ENCODE data around the gene KDM4C.

KDM4C gene

DNA sequence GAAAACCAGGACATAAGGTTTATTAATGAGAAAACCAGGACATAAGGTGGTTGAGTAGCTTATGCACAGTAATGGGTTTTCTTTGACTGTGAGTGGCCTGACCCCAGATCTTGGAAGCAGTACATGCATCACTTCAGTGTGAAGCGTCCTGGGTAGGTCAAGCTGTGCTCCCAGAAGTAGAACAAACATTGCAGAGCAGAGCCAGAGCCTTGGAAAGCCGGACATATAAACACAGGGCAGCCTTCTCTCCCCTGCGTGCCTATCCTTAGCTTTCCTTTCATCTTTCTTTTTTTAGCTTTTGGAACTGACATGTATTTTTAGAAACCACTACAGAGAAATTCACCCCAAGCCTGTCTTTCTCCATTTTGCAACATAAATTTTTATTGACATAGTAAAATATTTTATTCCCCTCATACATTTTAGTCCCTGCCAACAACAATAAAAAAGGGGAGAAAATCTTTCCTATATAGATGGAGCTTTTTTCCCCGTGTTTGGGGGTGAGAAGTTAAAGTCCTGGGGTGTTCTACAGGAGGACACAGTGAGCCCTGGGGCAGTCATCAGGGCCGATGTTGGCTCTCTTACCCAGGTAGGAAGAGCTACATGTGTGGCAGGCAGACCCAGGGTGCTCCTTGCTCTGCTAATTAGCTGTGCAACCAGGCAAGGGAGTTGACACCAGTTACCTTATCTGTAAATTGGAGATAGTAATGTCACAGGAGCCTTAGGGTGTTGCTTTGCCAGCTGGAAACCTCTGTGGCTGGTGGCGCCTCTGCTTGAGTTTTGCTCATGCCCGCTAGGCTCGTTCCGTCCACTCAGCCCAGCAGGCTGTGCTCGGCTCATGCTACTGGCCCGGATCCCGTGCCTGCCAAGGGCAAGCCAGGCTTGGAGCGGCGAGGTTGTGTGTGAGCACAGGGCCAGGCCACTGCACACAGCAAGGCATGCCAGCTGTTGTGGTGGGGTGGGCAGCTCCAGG is 389.6 kb downstream of the KDM4C start:
- FAIRE-seq (no peak), DNase-seq (ENCODE audit: extremely low spot score, insufficient read length, low read depth) (no peak)

DNA sequence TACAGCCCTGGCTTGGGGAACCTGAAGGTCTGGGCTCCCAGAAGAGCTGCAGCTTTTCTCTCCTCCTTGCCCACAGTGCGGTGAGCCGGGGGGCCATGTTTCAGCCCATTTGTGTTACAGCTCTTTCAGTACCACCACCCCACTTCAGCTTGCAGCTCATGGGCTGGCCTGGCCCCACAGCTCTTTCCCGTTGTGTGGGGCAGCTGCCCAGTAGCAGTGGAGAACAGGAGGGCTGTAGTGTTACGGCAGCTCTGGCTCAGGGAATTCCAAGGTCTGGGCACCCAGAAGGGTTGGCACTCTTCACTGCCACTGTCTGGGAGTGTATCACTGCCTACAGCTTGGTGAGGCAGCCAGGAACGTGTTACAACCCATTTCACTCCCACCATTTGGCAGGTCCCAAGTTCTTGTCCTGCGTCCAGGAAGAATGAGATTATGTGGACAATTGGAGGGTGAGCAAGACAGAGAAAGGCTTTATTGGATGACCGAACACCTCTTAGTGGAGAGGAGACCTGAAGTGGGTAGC is 390.5 kb downstream of the KDM4C start:
- no peak for FAIRE-seq
- no peak for DNase-seq (ENCODE audit: extremely low spot score, insufficient read length, low read depth)

DNA sequence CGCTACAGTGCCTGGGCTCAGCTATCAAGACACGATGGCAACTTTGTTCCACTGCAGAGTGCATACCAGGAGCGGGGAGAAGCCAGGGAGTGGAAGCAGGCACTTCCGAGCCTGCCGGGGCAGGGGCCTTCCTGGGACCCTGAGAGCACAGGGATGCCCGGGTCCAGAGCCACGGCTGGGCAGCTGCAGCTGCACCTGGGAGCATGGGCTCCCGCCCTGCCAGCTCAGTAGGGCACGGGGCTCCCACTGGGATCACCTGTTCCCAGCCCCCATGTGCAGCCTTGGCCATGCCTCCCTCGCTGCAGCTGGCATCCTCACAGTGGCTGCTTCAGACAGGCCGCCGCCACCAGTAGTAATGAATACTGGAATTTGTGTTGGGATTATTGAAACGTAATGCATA is 391.5 kb downstream of the KDM4C start:
- no peak for DNase-seq (ENCODE audit: extremely low spot score, insufficient read length, low read depth)
- FAIRE-seq: no peak

DNA sequence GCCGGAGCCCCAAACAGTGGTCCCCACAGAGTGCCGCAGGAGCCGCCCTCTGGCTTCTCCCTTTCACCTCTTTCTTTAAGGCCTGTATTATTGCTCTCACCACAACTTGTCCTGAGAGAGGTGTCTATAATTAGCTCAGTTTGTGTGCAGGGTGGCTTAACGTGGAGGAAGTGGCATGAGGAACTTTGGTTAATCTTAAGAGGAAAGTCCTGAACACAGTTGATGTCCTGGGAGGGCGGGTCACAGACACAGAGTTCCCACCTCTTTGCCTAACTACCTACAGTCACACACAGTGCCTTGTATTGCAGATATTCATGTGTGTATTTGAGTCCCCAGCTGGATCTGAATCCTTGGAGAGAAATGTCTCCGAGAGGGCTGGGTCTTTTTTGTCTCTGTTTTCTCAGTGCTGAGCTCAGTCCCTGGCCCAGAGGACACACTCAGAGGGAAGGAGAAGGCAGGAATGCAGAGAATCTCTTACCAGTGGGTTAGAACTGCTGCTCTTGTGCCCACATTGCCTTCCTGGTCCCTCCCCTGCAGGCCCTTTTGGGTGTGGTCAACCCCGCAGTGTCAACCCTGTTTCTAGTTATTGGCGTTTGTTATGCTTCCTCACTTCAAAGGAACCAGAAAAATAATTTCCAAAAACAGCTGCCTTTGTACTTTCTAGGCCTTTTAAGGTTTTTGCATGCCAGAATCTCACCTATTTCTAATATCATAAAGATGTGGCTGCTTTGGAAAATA is 392.5 kb downstream of the KDM4C start:
- FAIRE-seq (peak; percentile 59), DNase-seq (ENCODE audit: extremely low spot score, insufficient read length, low read depth) (no peak)

DNA sequence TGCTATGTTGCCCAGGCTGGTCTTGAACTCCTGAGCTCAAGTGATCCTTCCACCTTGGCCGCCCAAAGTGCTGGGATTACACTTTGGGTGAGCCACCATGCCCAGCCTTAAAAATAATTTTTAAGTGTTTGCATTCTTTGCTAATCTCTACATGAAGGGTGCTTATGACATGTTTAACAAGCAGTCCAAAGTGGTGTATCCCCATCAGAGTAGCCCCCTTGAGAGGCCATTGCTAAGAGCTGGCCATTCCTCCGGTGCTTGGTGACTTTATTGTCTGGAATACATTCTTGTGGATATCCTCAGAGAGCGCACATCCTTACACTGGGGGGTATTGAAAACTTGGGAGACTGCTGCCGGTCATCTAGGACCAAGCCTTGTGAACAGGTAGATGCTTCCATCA is 395.4 kb downstream of the KDM4C start:
- FAIRE-seq (no peak), DNase-seq (ENCODE audit: extremely low spot score, insufficient read length, low read depth) (no peak)

DNA sequence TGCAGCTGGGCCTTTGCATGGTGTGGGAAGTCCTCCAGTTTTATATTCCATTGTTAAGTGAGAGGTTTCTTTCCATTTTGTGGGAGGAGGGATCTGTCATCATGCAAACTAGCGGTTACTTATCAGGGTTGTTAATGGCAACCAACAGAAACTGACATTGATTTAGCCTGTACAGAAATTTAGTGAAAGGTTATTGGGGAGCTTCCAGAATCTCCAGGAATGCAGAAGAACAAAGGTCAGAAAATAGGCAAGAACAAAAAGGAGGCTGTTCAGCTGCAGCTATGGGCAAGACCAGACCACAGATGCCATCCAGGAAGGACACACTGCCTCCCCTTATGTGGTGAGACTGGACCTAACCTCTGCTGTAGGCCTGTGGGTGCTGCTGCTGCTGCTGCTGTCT is 395.8 kb downstream of the KDM4C start:
- no peak for FAIRE-seq
- no peak for DNase-seq (ENCODE audit: extremely low spot score, insufficient read length, low read depth)

DNA sequence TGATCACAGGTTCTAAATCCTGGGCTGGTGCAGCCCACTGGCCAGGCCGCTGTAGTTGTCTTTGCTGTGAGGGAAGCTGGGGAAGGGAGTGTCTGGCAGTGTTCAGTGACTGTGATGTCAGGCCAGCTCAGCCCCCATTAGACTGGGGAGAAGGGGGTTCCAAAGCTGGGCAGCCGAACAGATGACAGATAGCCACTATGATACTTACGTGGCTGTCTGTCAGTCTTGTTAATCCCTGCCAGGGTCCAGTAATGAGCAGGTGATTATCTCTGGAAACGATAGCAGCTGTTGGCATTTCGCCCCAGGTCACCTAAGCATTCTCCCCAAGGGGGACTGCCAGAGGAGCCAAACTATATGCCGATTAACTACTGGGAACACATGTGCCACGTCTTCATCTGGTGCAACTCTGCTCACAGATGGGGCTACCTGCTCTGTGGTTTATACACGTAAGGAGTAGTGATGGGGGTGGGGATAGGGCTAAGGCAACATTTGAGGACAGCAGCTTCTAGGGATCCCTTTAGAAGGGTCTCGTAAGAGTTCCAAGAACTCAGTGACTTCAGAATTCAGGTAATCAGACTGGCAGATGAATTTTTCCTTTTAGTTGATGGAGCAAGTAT is 396.3 kb downstream of the KDM4C start:
- DNase-seq (ENCODE audit: extremely low spot score, insufficient read length, low read depth): no peak

DNA sequence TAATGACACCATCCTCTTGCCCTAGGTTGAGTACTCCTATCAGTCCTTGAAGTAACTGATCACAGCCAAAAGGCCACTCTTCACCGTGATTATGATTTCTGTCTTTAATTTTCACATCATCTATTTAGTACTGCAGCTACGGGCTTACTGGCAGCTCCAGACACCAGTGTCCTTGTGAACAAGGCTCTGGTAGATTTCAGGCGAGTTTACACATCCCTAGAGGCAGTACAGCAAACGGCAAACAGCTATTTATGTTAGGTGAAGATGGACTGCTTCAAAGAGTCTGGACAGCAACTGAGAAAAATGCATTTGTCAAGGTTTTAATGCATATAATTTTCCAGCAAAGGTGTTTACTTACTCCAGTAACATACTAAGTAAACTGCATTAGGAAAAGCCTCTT is 396.9 kb downstream of the KDM4C start:
- no peak for DNase-seq (ENCODE audit: extremely low spot score, insufficient read length, low read depth)
- no peak for FAIRE-seq

More for the DNA sequence above, 396.3 kb downstream of the KDM4C start:
- no peak for FAIRE-seq

DNA sequence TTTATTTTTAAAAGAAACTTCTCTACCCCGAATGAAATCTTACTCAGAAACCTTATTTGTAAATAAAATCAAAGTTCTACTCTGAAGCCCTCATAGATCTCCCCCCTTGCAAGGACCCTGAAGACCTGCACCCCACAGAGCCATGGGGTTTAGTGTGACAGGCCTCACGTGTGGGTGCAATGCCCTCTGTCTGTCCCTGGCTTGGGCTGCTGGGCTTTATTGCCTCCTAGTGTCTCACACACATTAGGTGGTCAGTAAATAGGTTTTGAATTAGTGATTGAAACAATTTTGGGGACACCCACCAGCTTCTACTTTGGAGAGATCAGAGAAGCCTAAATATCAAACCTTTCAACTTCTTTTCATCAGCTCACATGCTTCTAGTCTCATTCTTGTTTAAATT is 403.7 kb downstream of the KDM4C start:
- FAIRE-seq: no peak
- DNase-seq (ENCODE audit: extremely low spot score, insufficient read length, low read depth): no peak

DNA sequence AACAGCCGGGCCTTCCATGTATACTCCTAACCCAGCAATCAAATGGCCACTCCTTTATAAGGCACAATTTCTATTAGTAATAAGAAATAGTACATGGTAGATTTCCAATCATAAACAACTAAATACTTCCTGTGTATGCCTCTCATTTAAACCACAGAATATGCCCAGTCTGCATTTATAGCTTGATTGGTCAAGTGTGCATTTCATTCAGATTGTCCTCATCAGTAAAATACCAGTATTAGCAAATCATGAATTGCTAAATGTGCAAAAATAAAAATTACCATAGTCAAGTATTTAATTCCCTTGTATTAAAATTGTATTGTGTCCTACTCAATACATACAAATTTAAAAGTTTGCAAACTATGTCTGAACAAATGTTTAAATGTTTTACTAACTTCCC is 406.2 kb downstream of the KDM4C start:
- no peak for FAIRE-seq
- DNase-seq (ENCODE audit: extremely low spot score, insufficient read length, low read depth): no peak

DNA sequence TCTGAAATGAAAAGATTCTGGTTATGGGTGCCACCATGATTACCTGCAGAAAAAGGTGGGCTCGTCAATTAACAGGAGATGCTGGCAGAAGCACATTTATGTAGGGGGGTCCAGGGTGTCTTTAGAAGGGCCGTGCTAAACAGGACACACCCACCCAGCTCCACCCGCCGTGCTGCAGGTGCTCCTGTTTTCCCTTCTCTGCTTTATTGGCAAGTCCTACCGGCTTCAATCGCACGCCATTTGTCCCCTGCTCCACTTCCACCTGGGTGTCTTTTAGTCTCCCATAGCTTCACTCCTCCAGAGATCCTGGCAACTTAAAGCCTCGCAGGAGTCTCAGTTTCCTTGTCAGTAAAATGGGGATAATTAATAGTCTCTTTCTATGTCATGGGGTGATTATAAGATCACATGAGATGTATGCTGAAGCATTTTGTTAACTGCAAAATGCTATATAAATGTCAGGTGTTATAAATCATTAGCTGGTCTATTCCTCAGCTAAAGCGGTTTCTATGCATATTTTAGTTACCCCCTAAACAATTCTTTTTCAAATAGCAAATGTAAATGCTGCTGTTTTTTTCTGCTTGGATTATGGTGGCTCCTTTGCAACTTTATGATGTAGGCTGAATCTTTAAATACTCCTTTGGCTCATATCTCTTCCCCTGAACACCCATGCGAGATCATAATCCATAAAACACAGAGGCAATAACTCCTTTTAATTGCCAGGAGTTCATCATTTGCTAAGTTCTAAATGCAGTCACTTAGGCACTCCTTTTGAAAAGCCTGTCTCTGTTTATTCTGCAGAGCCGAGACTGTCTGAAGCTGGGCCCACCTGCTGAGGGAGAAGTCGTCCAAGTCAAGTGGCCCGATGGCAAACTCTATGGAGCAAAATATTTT is 406.9 kb downstream of the KDM4C start:
- FAIRE-seq (no peak), DNase-seq (ENCODE audit: extremely low spot score, insufficient read length, low read depth) (no peak)

DNA sequence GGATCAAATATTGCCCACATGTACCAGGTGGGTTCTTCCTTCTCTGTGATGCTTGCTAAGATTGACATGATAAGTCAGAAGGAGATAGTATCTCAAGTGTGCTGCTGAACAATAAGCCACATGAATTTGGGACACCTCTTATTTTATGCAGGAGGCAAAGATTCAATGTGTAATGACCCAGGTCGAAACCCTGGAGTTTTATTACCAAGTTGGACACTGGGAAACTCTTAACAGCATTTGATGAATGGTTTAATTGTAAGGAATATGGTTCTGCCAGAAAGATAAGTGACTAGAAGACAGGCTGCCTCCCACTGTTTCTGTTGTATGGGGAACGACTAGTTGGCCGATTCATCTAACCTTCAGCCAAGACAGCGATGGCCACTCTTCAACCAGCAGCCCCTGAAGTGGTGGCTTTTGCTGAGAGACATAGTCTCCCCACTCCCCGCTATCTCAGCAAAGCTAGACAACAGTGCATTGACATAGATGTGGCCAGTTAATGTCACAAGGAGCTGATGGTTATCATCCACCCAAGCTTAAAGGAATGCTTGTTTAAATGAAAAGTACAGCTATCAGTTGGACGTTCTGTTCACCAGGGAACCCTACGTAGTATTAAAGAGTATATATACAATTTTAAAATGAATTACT is 407.7 kb downstream of the KDM4C start:
- DNase-seq (ENCODE audit: extremely low spot score, insufficient read length, low read depth) (no peak), FAIRE-seq (no peak)

DNA sequence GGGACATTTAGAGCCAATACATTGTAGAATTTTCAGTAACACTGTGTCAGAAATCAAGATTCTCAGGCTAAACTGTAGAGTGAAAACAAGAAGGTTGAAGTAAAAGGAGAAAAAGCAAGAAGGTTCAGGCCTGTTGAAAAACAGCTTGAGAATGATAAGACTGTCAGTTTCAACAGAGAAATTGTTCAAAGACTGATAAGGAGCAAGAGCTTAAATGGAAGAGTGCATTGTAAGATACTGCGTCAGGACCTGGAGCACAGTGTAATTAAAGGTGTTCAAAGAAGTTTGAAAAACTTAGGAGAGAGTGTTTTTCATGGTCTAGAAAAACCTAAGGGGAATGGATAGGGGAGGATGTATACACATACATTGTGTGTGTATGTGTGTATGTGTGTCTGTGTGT is 408.3 kb downstream of the KDM4C start:
- FAIRE-seq (no peak), DNase-seq (ENCODE audit: extremely low spot score, insufficient read length, low read depth) (no peak)

DNA sequence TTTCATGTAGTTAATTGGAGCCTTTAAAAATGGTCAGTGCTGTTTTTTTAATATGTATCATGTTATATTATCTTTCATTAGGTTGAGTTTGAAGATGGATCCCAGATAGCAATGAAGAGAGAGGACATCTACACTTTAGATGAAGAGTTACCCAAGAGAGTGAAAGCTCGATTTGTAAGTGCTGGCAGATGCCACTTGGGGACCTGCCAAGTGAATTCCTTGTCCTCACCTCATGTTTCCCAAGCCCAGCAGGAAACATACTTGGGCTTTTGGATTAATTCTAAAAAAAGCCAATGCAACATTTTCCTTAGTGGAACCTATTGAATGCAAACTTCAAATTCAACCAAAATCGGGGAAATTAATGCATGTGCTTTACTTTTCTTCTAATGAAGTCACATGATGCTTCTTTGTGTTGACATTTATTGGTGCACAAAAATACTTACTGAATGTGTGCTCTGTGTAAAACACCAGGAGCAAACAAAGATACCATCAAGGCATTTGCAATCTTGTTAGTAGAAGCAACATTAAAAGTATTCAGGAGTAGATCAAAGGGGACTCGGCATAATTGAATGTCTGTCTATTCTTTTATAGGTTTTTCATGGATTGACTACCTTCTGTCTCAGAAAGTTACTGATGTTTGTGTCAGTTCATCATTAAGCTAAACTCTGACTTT is 412.1 kb downstream of the KDM4C start:
- no peak for DNase-seq (ENCODE audit: extremely low spot score, insufficient read length, low read depth)
- FAIRE-seq: no peak

DNA sequence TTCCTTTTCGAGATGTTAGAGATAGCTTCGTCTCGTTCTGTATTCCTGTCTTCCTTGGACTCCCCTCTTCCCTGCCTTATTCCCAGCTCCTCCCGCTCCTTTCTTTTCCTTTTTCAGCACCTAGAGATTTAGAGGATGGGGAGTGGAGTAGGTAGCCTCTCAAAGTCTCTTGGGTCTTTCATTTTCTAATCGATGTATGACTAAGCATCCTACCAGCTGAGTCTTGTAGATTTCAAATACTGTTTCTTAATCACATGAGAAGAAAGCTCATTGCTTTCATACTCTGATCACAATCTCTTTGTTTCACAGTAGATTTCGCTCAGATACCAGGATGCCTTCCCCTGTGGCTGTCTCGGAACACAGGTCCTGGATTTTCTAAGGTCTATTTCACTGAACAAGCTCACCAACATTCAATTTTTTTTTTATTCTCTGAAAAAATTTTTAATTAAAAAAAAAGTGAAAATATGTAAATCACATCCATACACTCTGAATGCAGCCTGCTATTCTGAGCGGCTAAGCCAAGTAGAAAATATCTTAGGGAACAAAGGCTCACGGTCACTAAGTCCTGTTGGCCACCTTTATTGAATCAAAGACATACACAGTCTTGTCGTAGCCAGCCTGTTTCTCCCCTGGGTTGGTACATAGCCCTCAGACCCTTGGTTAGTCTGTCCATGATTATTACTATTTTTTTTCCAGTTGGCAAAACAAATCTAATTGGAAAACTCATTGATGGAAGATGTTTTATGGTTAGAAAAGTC is 413.8 kb downstream of the KDM4C start:
- DNase-seq (ENCODE audit: extremely low spot score, insufficient read length, low read depth): no peak
- no peak for FAIRE-seq

DNA sequence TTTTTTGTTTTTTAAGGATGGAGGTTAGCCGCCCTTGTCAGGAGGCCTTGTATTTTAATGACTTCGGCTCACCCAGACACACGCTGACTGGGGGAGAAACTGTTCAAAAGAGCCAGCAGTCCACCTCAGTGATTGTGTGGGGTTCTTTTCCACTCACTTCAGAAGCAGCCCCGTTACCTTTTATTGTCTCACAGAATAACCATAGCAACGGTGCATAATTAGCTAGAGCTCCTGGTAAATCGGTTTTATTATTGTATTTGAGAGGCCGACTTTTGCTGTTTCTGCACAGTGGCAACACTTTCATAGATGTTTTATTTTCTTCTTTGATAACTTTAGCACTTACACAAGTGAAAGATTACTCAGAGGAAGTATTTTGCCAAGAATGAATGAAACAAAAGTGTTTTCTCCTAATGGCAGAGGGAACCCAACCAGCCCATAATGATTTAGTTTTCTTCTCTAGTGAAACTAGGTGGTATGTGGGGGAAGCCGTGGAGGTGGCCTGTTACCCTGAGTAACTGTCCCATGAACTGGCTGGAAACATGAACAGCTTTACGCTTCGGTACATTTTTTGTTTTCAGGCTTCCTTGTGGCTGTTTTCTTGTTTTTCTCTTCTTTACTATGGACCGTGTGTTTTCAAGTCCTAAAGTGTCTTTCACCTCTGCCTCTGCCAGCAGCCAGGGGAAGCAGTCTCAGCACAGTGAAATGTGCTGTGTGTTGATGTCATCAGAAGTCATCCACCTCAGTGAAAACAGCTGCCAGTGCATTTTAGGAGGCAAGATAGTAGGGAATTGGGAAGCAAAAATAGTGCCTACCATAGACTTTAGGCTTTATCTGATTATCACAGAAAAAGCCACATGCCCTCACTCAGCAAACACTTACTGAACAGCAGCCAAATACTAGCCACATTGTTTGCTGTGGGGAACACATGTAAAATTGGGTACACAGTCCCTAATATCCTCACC is 414.7 kb downstream of the KDM4C start:
- DNase-seq (ENCODE audit: extremely low spot score, insufficient read length, low read depth): no peak
- no peak for FAIRE-seq

DNA sequence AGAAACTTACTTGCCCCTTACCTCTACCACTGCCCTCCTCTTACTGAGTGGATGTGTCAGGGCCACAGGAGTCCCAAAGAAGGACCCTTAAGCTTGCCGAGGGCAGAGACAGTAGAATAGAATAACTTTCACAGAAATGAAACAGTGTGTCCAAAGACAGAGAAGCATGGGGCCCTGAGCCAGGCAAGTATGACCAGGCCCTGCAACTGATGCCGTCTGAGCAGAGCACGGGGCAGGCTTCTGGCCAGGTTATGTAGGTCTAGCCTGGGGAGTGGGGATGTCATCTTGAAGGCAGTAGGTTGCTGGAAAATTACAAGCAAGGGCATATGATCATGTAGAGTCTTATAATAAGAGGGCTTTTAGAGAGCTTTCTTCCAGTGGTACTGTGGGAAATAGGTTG is 415.4 kb downstream of the KDM4C start:
- FAIRE-seq: no peak
- DNase-seq (ENCODE audit: extremely low spot score, insufficient read length, low read depth): no peak
